Fibroblast of peridontal ligament (primary cell): ENCODE measurements around the gene HOXC11.

Experiments used
- DNase-seq: peaks from one replicate; pipeline ENCODE4 v3.0.0-alpha.2; 2010; ENCODE audit errors: extremely low read depth

HOXC11 gene

DNA sequence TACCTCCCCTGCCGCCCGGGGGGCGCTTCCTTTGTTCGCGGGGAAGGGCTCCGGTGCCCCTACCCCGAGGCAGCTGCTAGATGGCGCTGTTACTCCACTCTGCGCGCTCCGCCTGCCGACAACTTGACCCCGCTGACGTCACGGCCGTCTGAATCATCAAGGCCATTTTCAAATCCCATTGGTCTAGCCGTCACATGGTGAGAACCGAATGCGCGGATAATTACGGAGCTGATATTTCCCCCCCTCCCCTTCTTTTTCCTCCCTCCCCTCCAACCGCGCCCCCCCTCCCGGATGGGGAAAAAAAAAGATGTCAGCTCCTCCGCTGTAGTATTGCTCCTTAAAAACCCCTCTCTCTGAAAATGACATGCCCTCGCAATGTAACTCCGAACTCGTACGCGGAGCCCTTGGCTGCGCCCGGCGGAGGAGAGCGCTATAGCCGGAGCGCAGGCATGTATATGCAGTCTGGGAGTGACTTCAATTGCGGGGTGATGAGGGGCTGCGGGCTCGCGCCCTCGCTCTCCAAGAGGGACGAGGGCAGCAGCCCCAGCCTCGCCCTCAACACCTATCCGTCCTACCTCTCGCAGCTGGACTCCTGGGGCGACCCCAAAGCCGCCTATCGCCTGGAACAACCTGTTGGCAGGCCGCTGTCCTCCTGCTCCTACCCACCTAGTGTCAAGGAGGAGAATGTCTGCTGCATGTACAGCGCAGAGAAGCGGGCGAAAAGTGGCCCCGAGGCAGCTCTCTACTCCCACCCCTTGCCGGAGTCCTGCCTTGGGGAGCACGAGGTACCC, 12.2 kb downstream of the HOXC11 start, which contains the start of gene HOXC10:
Gene HOXC10 (plus strand): TSS at position 246 of the 791 bp plus-strand sequence. CDS start 114 bp downstream, at position 360.
- peak; percentile 27 for DNase-seq

GRCh38 chr12:53985692-53985993, 12.7 kb downstream of the HOXC11 start:
- no peak for DNase-seq

- DNase-seq: no peak
Measured at GRCh38 chr12:53985994-53986685, 13.2 kb downstream of the HOXC11 start.

- DNase-seq: no peak
Measured at GRCh38 chr12:53986686-53987483, 14.0 kb downstream of the HOXC11 start.

DNA sequence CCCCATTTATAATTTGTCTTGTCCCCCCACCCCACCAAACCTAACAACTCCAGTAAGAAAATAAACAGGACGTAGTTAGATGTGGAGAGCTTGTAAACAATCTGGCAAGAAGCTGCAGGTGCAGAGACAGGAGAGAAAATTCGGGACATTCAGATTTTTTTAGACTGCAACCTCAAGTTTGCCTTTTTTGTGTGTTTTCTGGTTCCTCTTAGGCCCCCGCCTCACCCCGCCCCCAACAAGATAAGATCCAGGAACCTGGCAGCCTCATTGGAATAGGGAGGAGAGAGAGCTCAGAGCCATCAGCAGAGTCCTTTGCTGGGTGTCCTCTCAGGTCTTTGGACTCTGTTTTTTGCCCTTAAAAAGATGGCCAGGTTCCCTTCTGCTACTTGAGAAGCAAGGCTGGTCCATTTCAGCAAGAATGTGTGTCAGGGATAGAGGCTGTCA, 14.9 kb downstream of the HOXC11 start:
- no peak for DNase-seq

DNA sequence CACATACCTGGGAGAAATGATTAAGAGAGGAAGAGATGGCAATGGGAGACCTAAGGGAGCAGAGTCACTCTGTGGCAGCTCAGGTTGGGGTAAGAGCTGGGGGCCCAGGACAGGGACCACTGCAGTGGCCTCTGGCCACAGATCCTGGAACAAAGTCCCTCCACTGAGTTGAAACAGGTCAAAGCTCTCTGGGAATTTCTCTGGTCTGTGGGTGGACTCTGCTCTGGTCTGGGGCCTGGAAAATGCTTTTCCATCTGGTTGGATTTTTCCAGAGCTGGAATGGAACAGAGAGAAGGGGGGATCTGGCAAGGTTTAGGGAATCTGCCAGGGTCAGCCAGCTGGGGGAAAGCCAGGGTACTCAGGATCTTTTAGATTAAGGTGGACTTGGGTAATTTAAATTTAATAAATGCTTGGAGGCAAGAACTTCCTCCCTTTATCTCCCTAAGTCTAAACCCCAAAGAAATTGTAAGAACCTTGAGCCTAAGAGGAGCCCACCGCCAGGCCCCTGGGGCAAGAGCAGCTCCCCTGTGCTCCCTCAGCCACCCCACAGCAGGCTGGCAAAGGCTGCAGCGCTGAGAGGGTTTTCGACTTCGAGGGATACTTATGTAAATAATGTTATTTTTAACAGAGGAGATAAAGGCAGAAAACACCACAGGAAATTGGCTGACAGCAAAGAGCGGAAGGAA, 15.8 kb downstream of the HOXC11 start:
- DNase-seq: no peak

DNA sequence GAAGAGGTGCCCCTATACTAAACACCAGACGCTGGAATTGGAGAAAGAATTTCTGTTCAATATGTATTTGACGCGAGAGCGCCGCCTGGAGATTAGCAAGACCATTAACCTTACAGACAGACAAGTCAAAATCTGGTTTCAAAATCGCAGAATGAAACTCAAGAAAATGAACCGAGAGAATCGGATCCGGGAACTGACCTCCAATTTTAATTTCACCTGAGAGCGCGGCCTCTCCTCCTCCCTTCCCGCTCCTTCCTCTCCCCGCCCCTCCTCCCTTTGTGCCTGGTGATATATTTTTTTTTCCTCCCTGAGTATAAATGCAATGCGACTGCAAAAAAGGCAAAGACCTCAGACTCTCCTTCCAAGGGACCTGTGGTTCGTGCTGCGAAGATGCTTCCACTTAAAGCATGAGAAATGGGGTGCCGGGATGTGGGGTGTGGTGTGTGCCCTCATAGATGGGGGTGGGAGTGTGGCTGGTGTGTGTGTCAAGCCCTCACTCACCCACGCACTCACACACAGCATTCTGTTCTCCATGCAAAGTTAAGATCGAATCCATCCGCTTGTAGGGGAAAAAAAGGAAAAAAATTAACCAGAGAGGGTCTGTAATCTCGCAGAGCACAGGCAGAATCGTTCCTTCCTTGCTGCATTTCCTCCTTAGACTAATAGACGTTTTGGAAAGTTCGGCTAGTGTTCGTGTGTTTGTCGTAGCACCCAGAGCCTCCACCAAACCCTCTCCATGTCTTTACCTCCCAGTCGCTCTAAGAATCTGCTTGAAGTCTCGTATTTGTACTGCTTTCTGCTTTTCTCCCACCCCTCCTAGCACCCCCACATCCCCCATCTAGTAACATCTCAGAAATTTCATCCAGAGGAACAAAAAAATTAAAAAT, 16.5 kb downstream of the HOXC11 start:
- DNase-seq: peak; percentile 15

- DNase-seq: no peak
Measured at GRCh38 chr12:53990311-53991076, 17.6 kb downstream of the HOXC11 start.

GRCh38 chr12:53991077-53991460, 18.1 kb downstream of the HOXC11 start:
- DNase-seq: no peak

- DNase-seq: no peak
Measured at GRCh38 chr12:53992377-53992889, 19.5 kb downstream of the HOXC11 start.

DNA sequence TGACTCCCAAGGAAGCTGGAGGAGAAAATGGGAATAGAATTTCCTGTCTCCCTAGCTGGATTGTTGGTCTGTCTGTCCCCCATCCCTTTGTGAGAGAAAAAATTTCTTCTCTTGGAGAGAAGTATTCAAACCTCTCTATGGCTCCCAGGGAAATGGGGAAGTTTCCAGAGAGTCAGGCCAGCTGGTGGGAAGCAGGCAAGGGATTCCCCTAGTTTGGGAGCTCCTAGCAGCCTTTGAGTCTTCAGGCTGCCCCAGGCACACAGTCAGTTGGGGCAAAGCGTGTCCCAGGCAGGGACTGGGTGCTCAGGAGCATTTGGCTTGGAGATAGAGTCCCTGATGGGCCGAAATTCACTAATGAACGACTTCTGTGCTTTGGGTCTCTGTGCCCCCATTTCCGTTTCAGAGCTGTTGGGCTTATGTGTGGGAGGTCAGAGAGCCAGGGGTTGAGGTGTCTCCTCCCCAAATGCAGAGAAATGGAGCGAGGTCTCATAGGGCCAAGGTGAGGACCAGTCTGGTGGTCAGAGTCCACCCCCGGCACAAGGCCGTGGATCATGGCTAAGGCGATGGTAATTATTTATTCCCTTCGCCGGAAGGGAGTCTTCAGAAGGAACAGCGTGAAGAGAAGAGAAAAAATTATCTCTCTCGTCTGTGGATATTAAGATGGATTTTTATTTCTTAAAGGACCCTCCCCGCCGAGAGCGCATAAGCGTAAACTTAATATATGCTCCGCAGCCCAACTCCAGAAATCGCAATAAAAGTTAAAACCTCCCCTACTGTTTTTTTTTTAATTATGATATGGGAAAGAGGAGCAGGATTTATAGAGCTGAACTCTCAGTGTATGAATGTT, 20.5 kb downstream of the HOXC11 start:
- no peak for DNase-seq

DNA sequence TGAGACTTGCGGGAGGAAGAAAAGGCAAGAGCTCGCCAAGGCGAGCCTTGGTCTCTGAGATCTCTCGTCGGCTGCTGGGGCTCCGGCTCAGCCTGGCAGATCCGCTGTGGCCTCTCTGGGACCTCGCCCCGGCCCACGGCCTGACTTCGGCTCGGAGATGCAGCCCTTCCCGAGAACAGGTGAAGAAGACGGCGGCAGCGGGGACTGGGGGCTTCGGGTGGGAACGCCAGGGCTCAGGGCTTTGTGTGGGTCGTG, 21.0 kb downstream of the HOXC11 start:
- no peak for DNase-seq

DNA sequence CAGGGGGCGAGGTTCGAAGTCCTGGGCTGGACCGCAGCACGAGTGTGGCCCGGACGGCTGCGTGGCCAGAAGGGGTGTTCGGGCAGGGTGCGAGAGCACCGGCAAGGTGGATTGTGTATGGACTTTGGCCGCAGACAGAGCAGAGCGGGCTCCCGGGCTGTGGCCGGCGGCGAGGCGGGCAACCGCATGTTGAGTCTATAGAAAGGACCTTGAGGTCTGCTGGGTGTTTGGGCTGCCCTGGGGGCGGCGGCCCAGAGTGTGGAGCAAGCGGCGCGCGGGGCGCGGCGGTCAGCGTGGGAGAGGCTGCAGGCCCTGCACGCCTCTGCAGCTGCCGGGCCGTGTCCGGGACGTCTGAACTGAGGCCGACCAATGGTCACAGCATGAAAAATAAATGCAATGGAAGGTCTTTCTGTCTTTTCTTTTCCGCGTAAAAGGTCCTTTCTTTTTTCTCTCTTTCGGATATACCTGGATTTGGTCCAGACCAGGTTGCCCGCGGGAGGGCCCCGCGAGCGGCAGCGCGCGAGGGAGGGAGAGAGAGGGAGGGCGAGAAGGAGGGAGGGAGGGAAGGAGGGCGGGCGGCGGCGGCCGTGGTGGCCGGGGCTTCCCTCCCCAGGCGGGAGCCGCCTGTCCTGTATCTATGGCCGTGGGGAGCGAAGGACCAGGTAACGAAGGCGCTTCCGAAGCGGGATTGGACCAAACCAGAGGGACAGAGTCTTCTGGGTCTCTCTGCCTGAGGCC, 21.5 kb downstream of the HOXC11 start:
- no peak for DNase-seq

DNA sequence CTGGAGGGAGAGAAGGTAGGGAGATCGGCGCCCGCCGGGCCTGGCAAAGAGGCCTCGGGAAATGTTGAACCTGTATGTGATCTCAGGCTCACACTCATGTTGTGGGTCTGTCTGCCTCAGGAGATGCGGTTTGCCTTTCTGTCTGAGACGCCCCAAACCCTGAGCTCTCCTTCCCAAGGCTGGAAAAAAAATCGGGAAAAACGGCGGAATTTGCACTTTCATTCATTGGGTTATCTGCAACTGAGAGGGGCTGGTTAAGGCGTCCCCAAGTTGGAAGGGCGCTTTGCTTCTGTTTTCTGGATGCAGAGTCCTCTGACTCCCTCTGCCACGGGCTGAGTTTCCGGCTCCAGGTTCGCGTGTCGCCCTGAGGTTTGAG, 22.1 kb downstream of the HOXC11 start:
- no peak for DNase-seq

DNA sequence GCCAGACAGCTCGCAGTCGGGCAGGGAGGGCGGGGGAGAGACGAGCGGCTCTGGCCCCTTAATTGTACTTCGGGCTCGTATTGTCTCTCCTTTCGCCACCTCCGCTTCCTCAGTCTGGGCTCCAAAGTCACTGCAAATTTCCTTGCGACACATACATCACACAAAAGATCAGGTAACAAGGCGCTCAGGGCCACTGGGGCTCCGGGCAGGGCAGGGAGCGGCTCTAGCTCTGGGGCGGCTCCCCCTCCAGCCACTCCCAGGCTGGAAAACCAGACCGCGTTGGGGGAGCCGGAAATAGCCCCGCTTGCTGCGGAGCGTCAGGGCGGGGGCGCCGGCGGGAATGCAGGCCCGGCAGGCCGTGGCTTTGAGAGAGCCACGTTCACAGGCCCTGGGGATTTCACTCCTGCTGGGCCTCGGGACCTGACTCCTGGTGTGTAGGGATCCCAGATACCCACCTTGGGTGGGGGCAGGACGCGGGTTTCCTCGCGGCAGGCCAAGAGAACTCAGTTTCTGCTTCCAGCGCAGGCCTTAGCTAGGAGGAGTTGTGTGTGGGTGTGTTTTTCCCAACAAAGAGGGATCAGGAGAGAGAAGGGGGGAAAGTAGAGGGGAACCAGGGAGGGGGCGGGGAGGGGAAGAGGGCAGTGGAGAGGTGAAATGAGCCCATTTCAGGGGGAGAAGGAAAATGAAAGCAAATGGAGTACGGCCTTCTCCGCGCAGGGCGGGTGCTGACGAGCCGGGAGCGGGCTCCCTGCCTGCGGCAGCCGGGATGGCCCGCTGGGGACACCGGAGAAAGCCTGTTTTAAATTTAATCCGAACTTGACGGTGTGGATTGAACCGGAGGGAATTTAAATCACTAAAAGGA, 22.7 kb downstream of the HOXC11 start:
- no peak for DNase-seq

DNA sequence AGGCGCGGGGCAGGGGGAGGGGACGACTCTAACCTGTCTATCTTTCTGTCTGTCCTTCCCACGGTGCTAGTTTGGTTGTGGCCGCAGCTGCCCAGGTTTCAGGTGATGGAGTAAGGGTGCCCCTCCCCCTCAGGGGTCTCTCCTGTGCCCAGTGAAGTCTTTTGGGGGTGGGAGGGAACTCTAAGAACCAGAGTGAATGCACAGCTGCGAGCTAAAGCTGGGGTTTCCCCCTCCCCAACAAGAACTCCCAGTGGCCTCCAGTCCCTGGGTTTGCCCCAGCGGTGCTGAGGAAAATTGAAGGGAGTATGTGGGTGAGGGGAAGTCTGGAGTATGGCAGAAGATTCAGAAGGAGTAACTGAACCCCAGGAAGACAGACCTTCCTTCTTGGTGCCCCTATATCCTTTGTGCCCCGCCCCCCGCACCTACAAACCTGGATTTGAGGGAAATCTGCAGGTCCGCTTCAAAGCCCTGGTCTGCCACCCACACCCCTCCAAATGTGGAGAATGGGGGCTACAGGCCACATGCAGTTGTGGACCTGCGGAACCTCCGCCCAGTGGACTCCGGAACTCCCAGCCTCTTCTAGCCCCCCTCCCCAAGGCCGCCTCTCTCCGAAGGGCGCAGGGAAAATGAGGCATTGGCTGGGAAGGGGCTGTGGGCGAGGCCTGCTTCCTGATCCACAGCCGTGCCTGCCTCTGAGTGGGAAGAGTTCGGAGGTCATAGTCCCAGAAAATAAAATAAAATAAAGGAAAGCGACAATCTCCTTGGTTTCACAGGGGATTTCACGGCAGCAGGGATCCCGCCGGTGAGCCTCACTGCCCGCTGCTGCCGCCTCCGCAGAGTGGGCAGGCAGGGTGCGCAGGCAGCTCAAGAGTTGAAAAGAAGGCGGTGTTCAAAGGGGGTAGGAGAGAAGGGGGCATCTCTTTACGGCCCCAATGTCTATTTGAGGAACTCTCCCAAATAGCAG, 23.6 kb downstream of the HOXC11 start:
- DNase-seq: no peak
